Measurements from ENCODE around the gene SLC25A22.

- TF ChIP-seq CTCF (conservative IDR thresholded peaks at IDR 0.05; ENCODE audit: low read length) (no peak), EZH2phosphoT487 (IDR thresholded peaks at IDR 0.05; ENCODE audit: borderline replicate concordance) (no peak)
These were observed 20.5 kb upstream of the SLC25A22 start, which contains the start of gene PNPLA2 for GRCh38 chr11:818396-819128.

All from Loucy (cell line).